GM19099 (cell line): ENCODE measurements around the gene CBX8.

Experiments
- POLR2A ChIP-seq: IDR thresholded peaks from 3 replicates; pipeline ENCODE4 v1.6.1; 2011; ENCODE audit warnings: low read depth; ENCODE audit not compliant: insufficient read length; ENCODE audit errors: extremely low read depth

CBX8 gene

GRCh38 chr17:79778504-79779083 lies 18.3 kb downstream of the CBX8 start:
- no peak for TF ChIP-seq POLR2A

DNA sequence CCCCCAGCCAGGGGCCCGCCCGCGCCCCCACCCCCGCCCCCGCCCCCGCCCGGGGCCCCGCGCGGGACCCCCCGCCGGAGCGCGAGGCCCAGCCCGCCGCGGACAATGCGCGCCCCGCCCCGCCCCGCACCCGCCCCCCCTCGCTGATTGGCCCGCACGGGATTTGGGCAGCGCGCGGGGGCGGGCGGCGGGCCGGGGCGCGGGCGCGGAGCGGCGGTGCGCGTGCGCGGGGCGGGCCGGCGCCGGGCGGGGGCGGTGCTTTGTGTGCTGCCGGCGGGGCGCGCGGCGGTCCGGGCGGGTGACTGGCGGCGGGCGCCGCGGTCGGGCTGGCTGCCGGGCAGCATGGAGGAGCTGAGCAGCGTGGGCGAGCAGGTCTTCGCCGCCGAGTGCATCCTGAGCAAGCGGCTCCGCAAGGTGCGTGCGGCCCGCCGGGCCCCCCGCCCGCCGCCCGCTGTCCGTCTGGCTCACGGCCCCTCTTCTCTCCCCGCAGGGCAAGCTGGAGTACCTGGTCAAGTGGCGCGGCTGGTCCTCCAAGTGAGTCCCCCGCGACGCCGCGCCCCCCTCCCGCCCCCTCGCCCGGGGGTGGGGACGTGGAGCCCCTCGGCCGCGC lies 18.9 kb downstream of the CBX8 start, which contains the start of gene CBX2:
Gene CBX2, plus strand, starts transcription at position 255 of the 610 bp plus-strand sequence. Its CDS starts 88 bp downstream, at position 343.
- TF ChIP-seq POLR2A = no peak

DNA sequence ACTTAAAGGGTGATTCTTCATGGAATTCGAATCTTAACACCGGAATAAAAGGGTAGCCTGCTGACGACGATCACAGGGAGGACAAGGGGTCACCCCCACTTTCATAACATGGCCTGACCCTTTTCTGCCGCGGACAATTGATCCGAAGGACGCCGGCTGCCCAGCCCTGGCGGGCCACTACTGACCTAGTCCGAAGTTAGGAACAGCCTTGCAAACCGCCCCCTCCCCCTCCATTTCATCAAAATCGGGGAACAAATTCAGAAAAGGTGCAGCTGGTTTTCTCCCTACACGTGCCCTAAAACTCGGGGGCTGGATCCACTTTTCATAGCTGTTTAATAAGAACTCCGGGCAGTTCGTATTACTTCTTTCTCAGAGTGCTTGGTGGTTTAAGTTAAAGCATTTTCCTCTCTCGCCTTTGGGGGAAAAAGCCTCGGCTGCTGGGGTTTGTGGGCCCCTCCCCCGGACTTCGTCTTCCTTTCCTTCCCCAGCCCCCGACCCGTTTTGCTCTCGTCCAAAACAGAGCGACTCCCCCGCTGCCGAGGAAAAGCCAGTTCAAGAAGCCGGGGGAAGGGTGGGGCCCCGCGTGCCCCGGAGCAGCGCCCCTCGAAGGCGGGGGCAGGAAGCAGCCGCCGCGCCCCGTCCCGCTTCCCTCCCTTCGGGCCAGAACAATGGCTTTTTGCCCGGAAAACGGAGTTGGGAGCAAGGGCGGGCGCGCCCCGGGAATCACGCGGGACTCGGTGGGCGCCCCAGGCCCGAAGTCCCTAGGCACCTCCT lies 19.6 kb downstream of the CBX8 start:
- no peak for TF ChIP-seq POLR2A

DNA sequence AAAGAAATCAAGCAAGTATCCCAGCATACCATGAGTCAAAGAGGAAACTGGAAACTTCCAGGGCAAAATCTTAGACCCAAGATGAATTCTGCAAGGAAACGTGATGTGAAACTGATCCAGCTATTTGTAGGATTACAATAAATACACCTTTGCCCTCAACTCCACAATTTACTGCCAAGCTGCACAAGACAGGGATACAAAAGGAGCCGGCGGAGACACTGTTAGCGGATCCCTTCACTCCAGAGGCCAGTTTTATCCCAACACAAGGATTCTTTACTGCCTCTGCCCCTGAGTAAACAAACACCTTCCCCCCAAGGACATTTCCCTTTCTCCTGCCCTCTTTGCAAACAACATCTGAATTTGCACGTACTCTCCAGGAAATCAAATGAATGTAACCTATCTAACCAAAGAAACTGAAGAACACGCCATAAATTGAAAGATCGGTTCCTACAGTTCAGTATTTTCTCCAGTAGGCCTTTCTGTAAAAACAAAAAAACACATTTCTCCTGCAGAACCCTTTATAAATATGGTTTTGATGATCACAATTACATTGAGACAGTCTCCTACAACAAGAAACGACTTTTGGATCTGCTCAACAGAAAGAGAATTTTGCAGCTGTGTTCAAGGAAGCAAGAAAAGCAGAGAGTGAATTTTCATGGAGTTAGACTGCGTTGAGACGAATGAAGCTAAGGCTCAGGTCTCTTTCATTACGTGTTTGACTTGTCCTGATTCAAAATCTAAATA lies 20.3 kb downstream of the CBX8 start:
- TF ChIP-seq POLR2A = no peak

- TF ChIP-seq POLR2A = no peak
Observed at GRCh38 chr17:79775632-79776031, 21.2 kb downstream of the CBX8 start.

GRCh38 chr17:79774561-79774975 lies 22.3 kb downstream of the CBX8 start:
- no peak for TF ChIP-seq POLR2A

- TF ChIP-seq POLR2A = no peak
Observed at GRCh38 chr17:79771276-79771675, 25.6 kb downstream of the CBX8 start.

DNA sequence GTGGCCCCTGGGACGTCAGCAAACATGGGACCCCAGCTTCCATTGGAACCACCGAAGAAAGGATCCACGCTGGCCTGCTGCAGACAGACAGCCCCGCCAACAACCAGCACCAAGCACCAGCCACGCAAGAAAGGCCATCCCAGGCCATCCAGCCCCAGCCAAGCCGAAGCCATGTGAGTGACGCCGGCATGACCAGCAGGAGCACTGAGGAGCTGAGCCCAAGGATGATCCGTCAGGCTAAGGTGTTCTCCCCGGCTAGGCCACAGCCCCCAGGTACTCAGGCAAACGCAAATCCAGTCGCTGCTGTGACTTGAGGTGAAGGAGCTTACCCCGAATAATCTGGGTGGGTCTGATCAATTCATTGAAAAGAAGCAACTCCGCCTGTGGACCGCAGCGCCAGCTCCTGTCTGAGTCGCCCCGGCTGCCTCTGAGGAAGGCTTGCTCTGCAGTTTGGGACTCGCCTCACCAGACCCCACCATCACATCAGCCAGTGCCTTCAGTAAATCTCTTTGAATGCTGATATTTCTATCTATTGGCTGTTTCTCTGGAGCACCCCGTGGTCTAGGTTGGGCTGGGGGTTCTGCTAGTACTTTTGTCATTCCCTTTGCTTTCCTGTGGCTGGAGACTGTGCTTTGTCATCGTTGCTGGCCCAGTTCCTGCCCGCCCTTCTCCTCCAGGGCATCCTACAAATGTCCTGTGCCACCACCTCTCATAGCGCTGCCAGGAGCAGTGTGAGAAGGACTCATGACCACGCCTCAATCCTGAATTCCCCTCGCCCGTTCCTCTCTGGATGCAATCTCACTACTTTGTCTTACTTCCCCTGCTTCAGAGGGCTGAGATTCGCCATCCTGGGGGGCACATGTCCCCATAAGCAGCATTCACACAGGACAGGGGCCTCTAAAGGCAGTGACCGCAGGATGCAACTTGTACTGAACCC lies 27.0 kb downstream of the CBX8 start:
- TF ChIP-seq POLR2A = no peak

DNA sequence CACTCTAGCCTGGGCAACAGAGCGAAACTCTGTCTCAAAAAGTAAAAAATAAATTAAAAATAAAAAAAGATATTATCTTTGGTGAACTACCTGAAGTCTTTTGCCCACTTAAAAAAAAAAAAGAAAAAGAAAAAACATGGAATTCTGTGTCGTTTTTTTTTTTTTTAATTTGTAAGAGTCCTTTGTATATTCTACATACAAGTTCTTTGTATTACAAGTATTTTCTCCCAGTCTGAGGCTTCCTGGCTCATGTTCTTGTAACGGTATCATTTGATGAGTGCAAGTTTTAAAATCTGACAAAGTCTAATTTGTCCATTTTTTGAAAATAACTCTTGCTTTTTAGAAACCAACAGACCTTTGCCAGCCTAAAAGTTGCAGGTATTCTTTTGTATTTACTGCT lies 31.2 kb downstream of the CBX8 start:
- no peak for TF ChIP-seq POLR2A

- TF ChIP-seq POLR2A = no peak
Observed at GRCh38 chr17:79761894-79762589, 34.8 kb downstream of the CBX8 start.

GRCh38 chr17:79760197-79760906 lies 36.5 kb downstream of the CBX8 start:
- TF ChIP-seq POLR2A = no peak

GRCh38 chr17:79758271-79758670 lies 38.6 kb downstream of the CBX8 start:
- no peak for TF ChIP-seq POLR2A

DNA sequence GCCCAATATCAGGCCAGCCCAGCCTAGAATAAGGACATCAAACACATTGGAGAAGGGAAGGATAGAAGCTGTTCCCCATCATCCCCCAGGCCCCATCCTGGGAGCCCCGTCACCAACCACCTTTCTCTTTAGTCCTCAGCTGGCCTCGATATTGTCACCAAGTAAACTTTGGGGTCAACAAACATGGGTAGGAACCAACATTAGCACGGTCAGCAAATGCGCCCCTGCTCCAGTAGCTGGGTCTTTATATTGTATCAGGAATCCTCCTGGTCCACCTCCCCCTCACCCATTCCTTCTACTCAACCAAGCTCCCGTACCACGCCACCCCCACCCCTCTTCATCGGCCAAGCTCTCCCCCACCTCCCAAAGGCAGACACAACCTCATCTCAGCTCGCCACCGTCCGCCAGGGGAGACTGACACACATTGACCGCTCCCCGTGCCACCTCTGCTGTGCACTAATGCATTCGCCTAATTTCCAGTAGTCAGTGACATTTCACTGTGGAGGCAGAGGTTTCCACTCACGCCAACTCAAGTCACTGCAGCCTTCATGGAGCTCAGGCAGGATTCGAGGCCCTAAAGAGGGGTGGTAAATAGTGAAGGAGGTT lies 39.6 kb downstream of the CBX8 start:
- TF ChIP-seq POLR2A = no peak
